A673 (cell line): ENCODE results near the gene CPEB1. TPM values are rescaled to one million over a fixed set of nuclear protein-coding genes. Genes with fewer than 3 reads are reported as not detected.

ENCODE experiments used
- BruUV-seq: library from RNA; stranded (reverse); fragments of 400-500 nt; replicated peaks from 2 replicates; lab custom pipeline; 2021; lab: Mats Ljungman, UMichigan
- CTCF ChIA-PET: fragments of 300-600 bp; sonication (Branson Sonifier 250); formaldehyde crosslinking; loops from one replicate; lab custom pipeline; 2022; ENCODE audit warnings: antibody characterized with exemption; lab: Charles Lee
- POLR2A ChIA-PET: fragments of 300-600 bp; sonication (Branson Sonifier 250); formaldehyde crosslinking; loops from one replicate; lab custom pipeline; 2022; ENCODE audit warnings: antibody characterized with exemption; ENCODE audit not compliant: low non-redundant PET; lab: Charles Lee
- DNase-seq: peaks from one replicate; pipeline ENCODE4 v3.0.0-alpha.2; 2015; ENCODE audit warnings: low spot score
- H3K27ac ChIP-seq: fragments of 200-600 bp; sonication (generic); 2 replicates; pipeline ENCODE4 v1.5.1; 2016; ENCODE audit warnings: mixed run types, low read depth, mild to moderate bottlenecking, mixed read lengths, antibody characterized with exemption, low read length; ENCODE audit not compliant: poor library complexity, severe bottlenecking
- H3K27me3 ChIP-seq: fragments of 200-600 bp; sonication (generic); replicated peaks from 2 replicates; pipeline ENCODE4 v1.6.1; 2017; ENCODE audit warnings: mixed run types, low read depth, mild to moderate bottlenecking, mixed read lengths, antibody characterized with exemption, low read length; ENCODE audit not compliant: insufficient read depth, poor library complexity
- H3K36me3 ChIP-seq: fragments of 200-600 bp; sonication (generic); 2 replicates; pipeline ENCODE4 v1.6.1; 2016; ENCODE audit warnings: mixed run types, mild to moderate bottlenecking, mixed read lengths, antibody characterized with exemption, low read length; ENCODE audit not compliant: insufficient read depth, poor library complexity, severe bottlenecking
- H3K4me1 ChIP-seq: fragments of 200-600 bp; sonication (generic); 2 replicates; pipeline ENCODE4 v1.6.1; 2017; ENCODE audit warnings: mixed run types, mild to moderate bottlenecking, mixed read lengths, antibody characterized with exemption, low read length; ENCODE audit not compliant: insufficient read depth, poor library complexity, severe bottlenecking
- H3K4me3 ChIP-seq: fragments of 200-600 bp; sonication (generic); 2 replicates; pipeline ENCODE4 v1.5.1; 2016; ENCODE audit warnings: low read depth, mixed run types, mild to moderate bottlenecking, mixed read lengths, low read length; ENCODE audit not compliant: poor library complexity, severe bottlenecking
- H3K9me3 ChIP-seq: fragments of 200-600 bp; sonication (generic); 2 replicates; pipeline ENCODE4 v1.6.1; 2016; ENCODE audit warnings: mixed run types, low read depth, mild to moderate bottlenecking, mixed read lengths, antibody characterized with exemption, low read length; ENCODE audit not compliant: poor library complexity, severe bottlenecking
- EZH2 ChIP-seq: fragments of 200-600 bp; sonication (generic); IDR thresholded peaks from 2 replicates; pipeline ENCODE4 v1.6.1; 2017; ENCODE audit warnings: borderline replicate concordance, low read depth, mild to moderate bottlenecking, mixed read lengths, antibody characterized with exemption, low read length; ENCODE audit not compliant: poor library complexity, severe bottlenecking
- intact Hi-C: fragments of 100-400 bp; cut with micrococcal nuclease; formaldehyde crosslinking; loops from one replicate; pipeline ENCODE4 v1.10.0; 2022; ENCODE audit not compliant: unreplicated experiment
- total RNA-seq: library from RNA; stranded (reverse); gene quantifications from 2 replicates; pipeline ENCODE4 v1.2.3, GENCODE V29; 2021
- TF ChIP-seq, protein P1 (sequence below): fragments of 300-800, 200-600 bp; sonication (generic); conservative IDR thresholded peaks from 2 replicates; pipeline ENCODE4 v1.5.1; 2017; ENCODE audit warnings: low read depth, mild to moderate bottlenecking, antibody characterized with exemption, low read length, moderate library complexity, mixed read lengths

CPEB1 gene
- total RNA-seq, 1 experiment from 2014 or later = not detected

DNA sequence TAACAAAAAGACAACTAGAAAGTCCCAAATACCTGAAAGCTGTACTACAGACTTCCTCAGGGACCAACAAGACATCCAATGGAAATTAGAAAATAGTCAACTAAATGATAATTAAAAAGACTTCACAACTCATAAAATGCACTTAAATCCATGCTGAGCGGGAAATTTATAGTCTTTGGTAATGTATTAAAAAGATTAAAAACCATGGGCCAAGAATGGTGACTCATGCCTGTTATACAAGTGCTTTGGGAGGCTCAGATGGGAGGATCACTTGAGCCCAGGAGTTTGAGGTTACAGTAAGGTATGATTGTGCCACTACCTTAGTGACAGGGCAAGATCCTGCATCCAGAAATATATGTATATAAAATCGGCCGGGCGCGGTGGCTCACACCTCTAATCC, 45.0 kb downstream of the CPEB1 start:
- BruUV-seq = no TSS peak
- H3K27me3 ChIP-seq = peaks cover 22% of the 10 kb centered on the region
- peak; percentile 5 for DNase-seq
- no peaks in the 10 kb centered on the region for H3K36me3 ChIP-seq
- intact Hi-C loops = no loop called here
- H3K9me3 ChIP-seq = no peaks in the 10 kb centered on the region
- H3K4me3 ChIP-seq = no peak overlapping the region
- no peak overlapping the region for H3K27ac ChIP-seq
- TF ChIP-seq, protein P1, sequence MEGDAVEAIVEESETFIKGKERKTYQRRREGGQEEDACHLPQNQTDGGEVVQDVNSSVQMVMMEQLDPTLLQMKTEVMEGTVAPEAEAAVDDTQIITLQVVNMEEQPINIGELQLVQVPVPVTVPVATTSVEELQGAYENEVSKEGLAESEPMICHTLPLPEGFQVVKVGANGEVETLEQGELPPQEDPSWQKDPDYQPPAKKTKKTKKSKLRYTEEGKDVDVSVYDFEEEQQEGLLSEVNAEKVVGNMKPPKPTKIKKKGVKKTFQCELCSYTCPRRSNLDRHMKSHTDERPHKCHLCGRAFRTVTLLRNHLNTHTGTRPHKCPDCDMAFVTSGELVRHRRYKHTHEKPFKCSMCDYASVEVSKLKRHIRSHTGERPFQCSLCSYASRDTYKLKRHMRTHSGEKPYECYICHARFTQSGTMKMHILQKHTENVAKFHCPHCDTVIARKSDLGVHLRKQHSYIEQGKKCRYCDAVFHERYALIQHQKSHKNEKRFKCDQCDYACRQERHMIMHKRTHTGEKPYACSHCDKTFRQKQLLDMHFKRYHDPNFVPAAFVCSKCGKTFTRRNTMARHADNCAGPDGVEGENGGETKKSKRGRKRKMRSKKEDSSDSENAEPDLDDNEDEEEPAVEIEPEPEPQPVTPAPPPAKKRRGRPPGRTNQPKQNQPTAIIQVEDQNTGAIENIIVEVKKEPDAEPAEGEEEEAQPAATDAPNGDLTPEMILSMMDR = no peak
- no peak for TF ChIP-seq EZH2
- CTCF ChIA-PET = no interaction called here
- POLR2A ChIA-PET = no interaction called here
- H3K4me1 ChIP-seq = no peaks in the 10 kb centered on the region

DNA sequence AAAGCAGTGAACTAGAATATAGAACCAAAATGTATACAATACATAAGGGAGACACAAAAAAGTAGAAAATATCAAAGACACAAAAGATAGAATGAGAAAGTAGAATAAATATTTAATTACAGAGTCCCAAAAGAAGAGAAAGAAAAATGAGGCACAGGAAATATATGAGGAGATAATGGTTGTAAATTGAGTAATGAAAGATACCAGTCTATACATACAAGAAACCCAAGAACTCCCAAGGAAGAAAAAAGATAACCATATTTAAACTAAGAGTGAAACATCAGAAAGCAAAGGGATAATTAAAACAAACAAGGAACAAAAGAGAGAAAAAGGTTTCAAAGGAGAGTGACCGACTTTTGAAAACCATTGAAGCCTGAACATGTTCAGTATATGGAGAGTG, 47.3 kb downstream of the CPEB1 start:
- no peaks in the 10 kb centered on the region for H3K36me3 ChIP-seq
- intact Hi-C loops = no loop called here
- CTCF ChIA-PET = no interaction called here
- H3K4me1 ChIP-seq = no peaks in the 10 kb centered on the region
- no peak overlapping the region for H3K27ac ChIP-seq
- H3K27me3 ChIP-seq = peaks cover 22% of the 10 kb centered on the region
- H3K9me3 ChIP-seq = no peaks in the 10 kb centered on the region
- POLR2A ChIA-PET = no interaction called here
- no peak overlapping the region for H3K4me3 ChIP-seq
- no peak for TF ChIP-seq EZH2
- TF ChIP-seq, protein P1 = no peak
- DNase-seq = no peak
- BruUV-seq = no TSS peak

DNA sequence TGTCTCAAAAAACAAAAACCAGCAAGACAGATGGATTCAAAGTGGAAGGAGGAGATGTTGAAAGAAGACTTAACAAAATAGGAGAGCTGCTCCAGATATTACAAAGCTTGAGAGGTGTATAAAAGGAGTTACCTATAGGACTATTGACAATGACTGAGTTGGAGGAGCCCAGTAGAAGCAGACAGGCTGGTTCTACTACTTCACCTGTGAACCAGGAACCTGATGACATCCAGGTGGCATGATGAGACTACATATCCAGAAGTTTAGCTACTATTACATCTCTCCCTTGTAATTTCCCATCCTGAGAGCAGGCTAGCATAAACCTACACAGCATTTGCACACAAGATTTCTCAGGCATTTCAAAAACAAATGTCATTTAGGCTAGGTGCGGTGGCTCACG, 49.3 kb downstream of the CPEB1 start:
- Histone ChIP-seq H3K4me3 (no peak overlapping the region), H3K9me3 (no peaks in the 10 kb centered on the region), H3K27ac (no peak overlapping the region), H3K36me3 (no peaks in the 10 kb centered on the region), H3K4me1 (no peaks in the 10 kb centered on the region), H3K27me3 (peaks cover 22% of the 10 kb centered on the region)
- CTCF ChIA-PET = no interaction called here
- POLR2A ChIA-PET = no interaction called here
- intact Hi-C loops = no loop called here
- TF ChIP-seq EZH2 = no peak
- TF ChIP-seq, protein P1 = no peak
- no TSS peak for BruUV-seq
- DNase-seq = no peak
